ENCODE results near the gene LIMA1. TPM values are rescaled to one million over a fixed set of nuclear protein-coding genes. Genes with fewer than 3 reads are reported as not detected.
"Not testable (repeated sequence)": the region's sequence is repeated elsewhere in the genome, so short reads cannot be mapped to it uniquely, and the experiment has no call there.

LIMA1 gene
- total and polyA plus RNA-seq, 3 experiments from 2014 or later = 13.1 to 103 (median 95.4) TPM

DNA sequence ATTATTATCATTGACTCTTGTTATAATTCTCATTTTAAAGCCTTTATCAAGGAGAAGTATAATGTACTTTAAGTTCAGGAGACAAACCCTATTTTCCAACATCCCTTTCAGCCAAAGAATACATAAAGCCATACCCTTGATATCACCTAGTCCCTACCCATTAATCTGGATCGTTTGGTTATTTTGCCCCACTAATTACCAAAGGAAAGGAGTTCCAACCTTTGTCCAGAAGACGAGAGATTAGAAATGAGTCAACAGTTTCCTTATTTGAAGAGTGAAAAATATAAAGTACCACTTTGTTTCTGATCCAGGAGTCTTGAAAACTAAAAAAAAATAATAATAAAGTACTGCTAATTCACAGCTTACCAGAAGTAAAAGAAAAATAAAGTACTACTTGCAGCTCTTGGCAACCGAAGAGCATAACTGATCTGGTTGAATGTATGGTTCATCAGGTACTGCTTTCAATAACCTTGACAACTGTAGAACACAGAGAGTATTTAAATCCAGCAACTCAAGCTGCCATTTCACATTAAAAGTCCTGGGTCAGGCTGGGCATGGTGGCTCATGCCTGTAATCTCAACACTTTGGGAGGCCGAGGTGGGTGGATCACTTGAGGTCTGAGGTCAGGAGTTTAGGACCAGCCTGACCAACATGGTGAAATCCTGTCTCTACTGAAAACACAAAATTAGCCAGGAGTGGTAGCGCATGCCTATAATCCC is 33.7 kb downstream of the LIMA1 start:
- no peak for DNase-seq
- ChIA-PET POLR2A (no interaction called here), CTCF (no interaction called here)
- Histone ChIP-seq H3K4me3 (ENCODE audit: low read length) (no peak overlapping the region), H3K27ac (ENCODE audit: low read depth, low read length) (no peak overlapping the region), H3K36me3 (ENCODE audit: insufficient read depth, low read length) (no peaks in the 10 kb centered on the region), H3K27me3 (ENCODE audit: insufficient read depth, low read length, poor library complexity, severe bottlenecking) (no peaks in the 10 kb centered on the region), H3K4me1 (ENCODE audit: insufficient read depth, low read length) (no peaks in the 10 kb centered on the region), H3K9me3 (ENCODE audit: low read length) (no peaks in the 10 kb centered on the region)
- Mint-ChIP-seq H3K36me3 (peaks cover 3 to 15% (median 14%) of the 10 kb centered on the region in 3 donors), H3K4me3 (no peak overlapping the region), H3K27me3 (peaks cover 0 to under 1% of the 10 kb centered on the region in 2 donors), H3K4me1 (peaks cover 1 to 15% (median 11%) of the 10 kb centered on the region in 3 donors), H3K9me3 (no peaks in the 10 kb centered on the region), H3K27ac (no peak overlapping the region)

DNA sequence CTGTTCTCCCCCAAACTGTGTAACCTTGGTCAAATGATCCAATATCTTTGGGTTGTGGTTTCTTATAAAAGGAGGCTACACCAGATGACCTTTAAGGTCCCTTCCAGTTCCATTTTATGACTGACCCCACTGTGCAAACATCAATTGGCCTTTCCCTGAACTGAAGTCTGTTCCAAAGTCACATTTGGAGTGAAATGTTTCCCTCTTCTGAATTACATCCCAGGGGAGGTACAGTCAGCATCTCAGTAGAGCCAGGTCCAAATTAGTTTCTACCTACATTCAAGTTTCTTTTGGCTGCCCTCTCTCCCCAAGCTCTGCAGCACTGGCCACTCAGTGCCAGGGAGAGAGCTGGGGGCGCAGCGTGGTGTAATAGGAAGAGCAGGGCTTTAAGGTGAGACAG is 34.4 kb downstream of the LIMA1 start:
- Histone ChIP-seq H3K9me3 (ENCODE audit: low read length) (no peaks in the 10 kb centered on the region), H3K27ac (ENCODE audit: low read depth, low read length) (no peak overlapping the region), H3K4me1 (ENCODE audit: insufficient read depth, low read length) (no peaks in the 10 kb centered on the region), H3K36me3 (ENCODE audit: insufficient read depth, low read length) (no peaks in the 10 kb centered on the region), H3K4me3 (ENCODE audit: low read length) (no peak overlapping the region), H3K27me3 (ENCODE audit: insufficient read depth, low read length, poor library complexity, severe bottlenecking) (no peaks in the 10 kb centered on the region)
- Mint-ChIP-seq H3K27me3 (peaks cover 0 to 1% of the 10 kb centered on the region in 2 donors), H3K4me1 (peaks cover 1 to 11% (median 9%) of the 10 kb centered on the region in 3 donors), H3K36me3 (peaks cover 5 to 16% (median 14%) of the 10 kb centered on the region in 3 donors), H3K9me3 (no peaks in the 10 kb centered on the region), H3K27ac (no peak overlapping the region), H3K4me3 (no peak overlapping the region)
- DNase-seq = no peak
- CTCF ChIA-PET = no interaction called here
- POLR2A ChIA-PET = no interaction called here

DNA sequence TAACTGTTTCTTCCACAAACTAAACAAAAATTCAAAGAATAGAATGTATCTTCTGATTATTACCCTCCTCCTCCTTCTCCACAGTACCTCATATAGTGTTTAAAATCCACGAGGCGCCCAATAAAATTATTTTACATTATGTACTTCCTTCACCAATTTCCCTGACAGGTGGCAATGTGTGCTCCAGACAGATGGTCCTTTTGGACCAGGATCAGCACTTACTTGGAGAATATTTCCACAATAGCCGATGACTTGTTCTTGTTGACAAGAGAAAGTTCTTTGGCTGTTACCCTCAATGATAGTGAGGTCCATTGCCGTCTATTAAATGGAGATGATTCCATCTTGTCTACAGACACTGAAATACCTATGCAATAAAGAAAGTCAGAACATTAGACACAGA is 34.9 kb downstream of the LIMA1 start:
- Histone ChIP-seq H3K27me3 (ENCODE audit: insufficient read depth, low read length, poor library complexity, severe bottlenecking) (no peaks in the 10 kb centered on the region), H3K36me3 (ENCODE audit: insufficient read depth, low read length) (no peaks in the 10 kb centered on the region), H3K4me3 (ENCODE audit: low read length) (no peak overlapping the region), H3K4me1 (ENCODE audit: insufficient read depth, low read length) (no peaks in the 10 kb centered on the region), H3K9me3 (ENCODE audit: low read length) (no peaks in the 10 kb centered on the region), H3K27ac (ENCODE audit: low read depth, low read length) (no peak overlapping the region)
- Mint-ChIP-seq H3K36me3 (peaks cover 5 to 16% (median 14%) of the 10 kb centered on the region in 3 donors), H3K4me1 (peaks cover 1 to 11% (median 9%) of the 10 kb centered on the region in 3 donors), H3K27me3 (peaks cover 0 to 1% of the 10 kb centered on the region in 2 donors), H3K9me3 (no peaks in the 10 kb centered on the region), H3K4me3 (no peak overlapping the region), H3K27ac (no peak overlapping the region)
- CTCF ChIA-PET = no interaction called here
- POLR2A ChIA-PET = no interaction called here
- DNase-seq = no peak

DNA sequence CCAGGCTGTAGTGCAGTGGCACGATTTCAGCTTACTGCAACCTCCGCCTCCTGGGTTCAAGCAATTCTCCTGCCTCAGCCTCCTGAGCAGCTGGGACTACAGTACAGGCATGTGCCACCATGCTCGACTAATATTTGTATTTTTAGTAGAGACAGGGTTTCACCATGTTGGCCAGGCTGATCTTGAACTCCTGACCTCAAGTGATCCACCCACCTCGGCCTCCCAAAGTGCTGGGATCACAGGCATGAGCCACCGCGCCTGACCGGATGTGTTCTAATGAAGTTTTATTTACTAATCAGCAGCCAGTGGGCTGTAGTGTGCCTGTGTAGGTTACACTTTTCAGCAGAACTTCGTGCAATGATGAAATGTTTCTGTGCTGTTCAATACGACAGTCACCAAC is 35.7 kb downstream of the LIMA1 start:
- not testable (repeated sequence) for H3K27ac Mint-ChIP-seq; H3K4me3 ChIP-seq (ENCODE audit: low read length); H3K4me3 Mint-ChIP-seq

DNA sequence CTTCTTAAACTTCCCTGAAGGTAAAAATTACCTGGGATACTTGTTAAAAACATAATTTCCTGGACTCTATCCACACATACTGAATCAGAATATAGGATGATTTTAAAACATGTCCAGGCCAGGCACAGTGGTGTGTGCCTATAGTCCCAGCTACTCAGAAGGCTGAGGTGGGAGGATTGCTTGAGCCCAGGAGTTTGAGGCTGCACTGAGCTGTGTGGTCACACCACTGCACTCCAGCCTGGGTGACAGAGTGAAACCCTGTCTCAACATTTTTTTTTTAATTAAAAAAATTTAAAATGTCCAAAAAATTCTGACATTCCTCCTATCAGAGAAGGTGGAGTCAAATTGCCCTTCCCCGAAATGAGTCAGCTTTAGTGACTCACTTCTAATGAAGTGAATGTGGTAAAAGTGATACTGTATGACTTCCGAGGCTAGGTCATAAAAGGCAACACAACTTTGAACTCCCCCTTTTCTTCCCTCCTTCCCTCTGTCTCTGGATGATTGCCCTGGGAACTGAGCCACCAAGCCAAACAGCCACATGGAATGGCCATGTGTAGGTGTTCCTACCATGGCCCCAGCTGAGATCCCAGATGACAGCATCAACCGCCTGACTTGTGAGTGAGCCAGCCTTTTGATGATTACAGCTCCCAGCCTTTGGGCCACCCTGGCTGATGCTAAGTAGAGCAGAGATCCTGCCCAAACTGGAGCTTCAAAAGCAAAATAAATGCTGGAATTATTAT is 36.3 kb downstream of the LIMA1 start:
- POLR2A ChIA-PET = no interaction called here

More for the DNA sequence above, 35.7 kb downstream of the LIMA1 start:
- H3K4me1 ChIP-seq (ENCODE audit: insufficient read depth, low read length); POLR2A ChIA-PET; H3K36me3 ChIP-seq (ENCODE audit: insufficient read depth, low read length); H3K27me3 Mint-ChIP-seq; DNase-seq; H3K27ac ChIP-seq (ENCODE audit: low read depth, low read length); CTCF ChIA-PET; H3K27me3 ChIP-seq (ENCODE audit: insufficient read depth, low read length, poor library complexity, severe bottlenecking); H3K9me3 Mint-ChIP-seq; H3K9me3 ChIP-seq (ENCODE audit: low read length): not testable (repeated sequence)
- Mint-ChIP-seq H3K4me1 (peaks cover 1 to 11% (median 9%) of the 10 kb centered on the region in 3 donors), H3K36me3 (peaks cover 5 to 16% (median 12%) of the 10 kb centered on the region in 3 donors)

DNA sequence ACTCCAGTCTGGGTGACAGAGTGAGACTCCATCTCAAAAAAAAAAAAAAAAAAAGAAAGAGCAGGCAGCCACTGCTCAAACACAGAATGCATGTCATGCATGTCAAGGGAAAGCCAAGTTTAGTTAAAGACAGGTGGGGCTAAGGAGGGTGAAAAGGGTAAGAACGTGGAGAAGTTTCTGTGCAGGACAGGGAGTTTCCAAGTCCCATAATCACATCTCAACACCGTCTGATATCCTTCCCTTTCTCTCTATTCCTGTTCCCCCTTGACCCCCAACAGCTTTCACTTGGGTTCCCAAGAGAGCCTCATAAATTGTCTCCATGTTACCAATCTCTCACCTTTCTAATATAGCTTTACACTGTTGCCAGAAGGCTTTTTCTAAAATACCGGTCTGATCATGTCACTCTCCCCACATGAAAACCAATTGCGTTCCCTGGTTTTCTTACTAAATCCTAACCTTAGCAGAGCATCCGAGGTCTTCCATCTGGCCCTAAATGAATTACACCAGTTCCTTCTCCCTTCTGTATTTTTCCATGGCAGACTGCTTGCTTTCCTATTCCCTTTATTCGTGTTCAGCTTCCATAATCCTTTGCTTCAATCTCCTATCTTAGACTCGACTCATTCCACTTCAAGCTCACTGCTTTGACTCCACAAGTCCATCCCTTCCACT is 37.0 kb downstream of the LIMA1 start:
- Mint-ChIP-seq H3K9me3 (no peaks in the 10 kb centered on the region), H3K27me3 (peaks cover 0 to 1% of the 10 kb centered on the region in 2 donors), H3K4me3 (no peak overlapping the region), H3K4me1 (peaks cover 0 to 11% (median 3%) of the 10 kb centered on the region in 3 donors), H3K36me3 (peaks cover 5 to 16% (median 12%) of the 10 kb centered on the region in 3 donors), H3K27ac (peak overlapping the region in 1 of 8 donors; percentile 7)
- H3K9me3 ChIP-seq (ENCODE audit: low read length) = no peaks in the 10 kb centered on the region
- no peaks in the 10 kb centered on the region for H3K27me3 ChIP-seq (ENCODE audit: insufficient read depth, low read length, poor library complexity, severe bottlenecking)
- DNase-seq = no peak
- no peaks in the 10 kb centered on the region for H3K36me3 ChIP-seq (ENCODE audit: insufficient read depth, low read length)
- ChIA-PET POLR2A (no interaction called here), CTCF (no interaction called here)
- H3K4me3 ChIP-seq (ENCODE audit: low read length) = no peak overlapping the region
- H3K4me1 ChIP-seq (ENCODE audit: insufficient read depth, low read length) = no peaks in the 10 kb centered on the region
- no peak overlapping the region for H3K27ac ChIP-seq (ENCODE audit: low read depth, low read length)

More for the DNA sequence above, 36.3 kb downstream of the LIMA1 start:
- H3K4me3 ChIP-seq (ENCODE audit: low read length) = no peak overlapping the region
- Mint-ChIP-seq H3K4me3 (no peak overlapping the region), H3K27me3 (peaks cover 0 to 1% of the 10 kb centered on the region in 2 donors), H3K9me3 (no peaks in the 10 kb centered on the region), H3K36me3 (peaks cover 5 to 16% (median 12%) of the 10 kb centered on the region in 3 donors), H3K27ac (peak overlapping the region in 1 of 8 donors; percentile 85), H3K4me1 (peaks cover 1 to 11% (median 9%) of the 10 kb centered on the region in 3 donors)
- H3K9me3 ChIP-seq (ENCODE audit: low read length) = no peaks in the 10 kb centered on the region
- CTCF ChIA-PET = no interaction called here
- H3K4me1 ChIP-seq (ENCODE audit: insufficient read depth, low read length) = no peaks in the 10 kb centered on the region
- no peaks in the 10 kb centered on the region for H3K36me3 ChIP-seq (ENCODE audit: insufficient read depth, low read length)
- DNase-seq = no peak
- no peak overlapping the region for H3K27ac ChIP-seq (ENCODE audit: low read depth, low read length)
- H3K27me3 ChIP-seq (ENCODE audit: insufficient read depth, low read length, poor library complexity, severe bottlenecking) = no peaks in the 10 kb centered on the region

DNA sequence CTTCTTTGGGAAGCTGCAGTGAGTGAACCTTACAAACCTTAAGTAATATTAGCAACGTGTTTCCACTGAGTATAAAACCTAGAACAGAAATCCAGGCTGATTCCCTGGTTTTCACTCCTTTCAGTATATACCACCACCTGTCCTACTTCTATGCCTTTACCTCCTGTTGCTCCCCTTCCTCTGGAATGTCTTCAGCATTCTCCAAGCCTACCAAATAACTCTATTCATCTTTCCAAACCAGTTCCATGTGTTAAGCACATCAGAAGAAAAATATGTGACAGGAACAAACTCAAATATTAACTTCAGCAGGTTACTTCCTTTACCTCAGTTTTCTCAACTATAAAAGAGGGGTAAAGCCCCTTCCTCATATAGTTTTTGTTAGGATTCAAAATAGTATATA is 39.8 kb downstream of the LIMA1 start:
- Mint-ChIP-seq H3K4me1 (peaks cover 0 to 11% (median 3%) of the 10 kb centered on the region in 3 donors), H3K27me3 (peaks cover 0 to 1% of the 10 kb centered on the region in 2 donors), H3K36me3 (peaks cover 5 to 15% (median 11%) of the 10 kb centered on the region in 3 donors), H3K4me3 (no peak overlapping the region), H3K27ac (peak overlapping the region in 1 of 8 donors; percentile 8), H3K9me3 (no peaks in the 10 kb centered on the region)
- Histone ChIP-seq H3K27me3 (ENCODE audit: insufficient read depth, low read length, poor library complexity, severe bottlenecking) (no peaks in the 10 kb centered on the region), H3K27ac (ENCODE audit: low read depth, low read length) (no peak overlapping the region), H3K9me3 (ENCODE audit: low read length) (no peaks in the 10 kb centered on the region), H3K36me3 (ENCODE audit: insufficient read depth, low read length) (no peaks in the 10 kb centered on the region), H3K4me1 (ENCODE audit: insufficient read depth, low read length) (no peaks in the 10 kb centered on the region), H3K4me3 (ENCODE audit: low read length) (no peak overlapping the region)
- ChIA-PET CTCF (no interaction called here), POLR2A (no interaction called here)
- no peak for DNase-seq

DNA sequence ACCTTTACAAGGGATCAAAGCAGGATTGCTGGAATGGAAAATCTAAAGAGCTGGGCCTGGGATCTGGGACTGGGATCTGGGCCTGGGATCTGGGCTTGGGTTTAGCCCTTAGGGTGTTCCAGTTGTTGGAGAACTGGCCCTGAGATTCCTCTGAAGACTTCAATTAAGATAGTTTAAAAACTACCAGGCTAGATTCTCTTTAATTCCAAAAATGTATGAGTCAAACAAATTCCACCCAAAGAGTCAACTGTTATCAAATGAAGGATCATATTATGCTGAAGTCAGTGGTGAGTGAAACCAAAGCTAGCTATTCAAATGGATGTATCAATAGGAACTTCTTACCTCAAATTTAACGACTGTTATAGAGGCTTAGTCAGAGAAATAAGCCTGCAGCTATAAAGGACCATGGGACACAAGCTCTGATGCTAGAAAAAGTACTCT is 40.5 kb downstream of the LIMA1 start:
- POLR2A ChIA-PET = no interaction called here
- H3K9me3 ChIP-seq (ENCODE audit: low read length) = no peaks in the 10 kb centered on the region
- H3K27ac ChIP-seq (ENCODE audit: low read depth, low read length) = no peak overlapping the region
- no peaks in the 10 kb centered on the region for H3K4me1 ChIP-seq (ENCODE audit: insufficient read depth, low read length)
- H3K27me3 ChIP-seq (ENCODE audit: insufficient read depth, low read length, poor library complexity, severe bottlenecking) = no peaks in the 10 kb centered on the region
- no peak for DNase-seq
- peaks cover 5 to 12% (median 9%) of the 10 kb centered on the region in 3 donors for H3K36me3 Mint-ChIP-seq
- H3K4me3 Mint-ChIP-seq = no peak overlapping the region
- H3K4me1 Mint-ChIP-seq = peaks cover 0 to 11% (median 3%) of the 10 kb centered on the region in 3 donors
- CTCF ChIA-PET = no interaction called here
- no peak overlapping the region for H3K27ac Mint-ChIP-seq
- peaks cover 0 to 1% of the 10 kb centered on the region in 2 donors for H3K27me3 Mint-ChIP-seq
- H3K36me3 ChIP-seq (ENCODE audit: insufficient read depth, low read length) = no peaks in the 10 kb centered on the region
- H3K4me3 ChIP-seq (ENCODE audit: low read length) = no peak overlapping the region
- H3K9me3 Mint-ChIP-seq = no peaks in the 10 kb centered on the region

Measured in CD8-positive, alpha-beta memory T cell (primary cell).